Left lobe of liver (tissue), 2 donors: ENCODE results near the gene MT1M. TPM values are rescaled to one million over a fixed set of nuclear protein-coding genes. Genes with fewer than 3 reads are reported as not detected.
"Not testable (repeated sequence)": the region's sequence is repeated elsewhere in the genome, so short reads cannot be mapped to it uniquely, and the experiment has no call there.

Experiments
- ATAC-seq: fragments of 200-7000 bp; cut with Tn5 transposase; one replicate; pipeline ENCODE4 v1.9.1; 2020; ENCODE audit warnings: mild to moderate bottlenecking, moderate library complexity
- DNase-seq: peaks from one replicate; pipeline ENCODE4 v3.0.0-alpha.2; 2020; ENCODE audit warnings: low spot score
- total RNA-seq: library from RNA; stranded (reverse); gene quantifications from one replicate; pipeline ENCODE4 v1.2.1, GENCODE V29; 2021
- donor health status: DM: no; HTN: no; CAD: no; lungs with moderate emphysema.
- donor health status: DM: no; HTN: yes; CAD: no.

The MT1M gene
- total RNA-seq: 546 TPM

- ATAC-seq (peak; percentile 85), DNase-seq (peak; percentile 94)
These were observed at the start of gene MT1M for GRCh38 chr16:56632156-56632847. Gene MT1M (plus strand): TSS chr16:56632659. CDS start chr16:56632732, 73 bp downstream.

DNA sequence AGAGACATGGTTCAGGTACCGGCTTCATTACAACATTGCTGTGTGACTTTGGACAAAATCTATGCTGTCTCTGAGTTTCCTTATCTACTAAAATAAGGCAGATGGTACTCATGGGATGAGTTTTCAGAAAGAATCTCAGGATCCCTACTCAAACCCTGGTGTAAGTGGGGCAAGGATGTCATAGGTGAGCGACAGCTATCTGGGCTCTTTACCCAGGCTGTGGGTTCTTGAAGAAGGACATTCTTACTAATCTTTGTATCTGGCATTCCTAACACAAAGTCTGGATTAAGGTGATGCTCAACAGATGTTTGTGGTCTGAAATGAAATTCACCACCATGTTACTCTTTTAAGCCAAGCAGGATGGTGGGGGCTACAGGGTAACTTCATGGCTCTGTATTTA, 49.5 kb upstream of the MT1M start:
- not testable (repeated sequence) for ATAC-seq, DNase-seq

DNA sequence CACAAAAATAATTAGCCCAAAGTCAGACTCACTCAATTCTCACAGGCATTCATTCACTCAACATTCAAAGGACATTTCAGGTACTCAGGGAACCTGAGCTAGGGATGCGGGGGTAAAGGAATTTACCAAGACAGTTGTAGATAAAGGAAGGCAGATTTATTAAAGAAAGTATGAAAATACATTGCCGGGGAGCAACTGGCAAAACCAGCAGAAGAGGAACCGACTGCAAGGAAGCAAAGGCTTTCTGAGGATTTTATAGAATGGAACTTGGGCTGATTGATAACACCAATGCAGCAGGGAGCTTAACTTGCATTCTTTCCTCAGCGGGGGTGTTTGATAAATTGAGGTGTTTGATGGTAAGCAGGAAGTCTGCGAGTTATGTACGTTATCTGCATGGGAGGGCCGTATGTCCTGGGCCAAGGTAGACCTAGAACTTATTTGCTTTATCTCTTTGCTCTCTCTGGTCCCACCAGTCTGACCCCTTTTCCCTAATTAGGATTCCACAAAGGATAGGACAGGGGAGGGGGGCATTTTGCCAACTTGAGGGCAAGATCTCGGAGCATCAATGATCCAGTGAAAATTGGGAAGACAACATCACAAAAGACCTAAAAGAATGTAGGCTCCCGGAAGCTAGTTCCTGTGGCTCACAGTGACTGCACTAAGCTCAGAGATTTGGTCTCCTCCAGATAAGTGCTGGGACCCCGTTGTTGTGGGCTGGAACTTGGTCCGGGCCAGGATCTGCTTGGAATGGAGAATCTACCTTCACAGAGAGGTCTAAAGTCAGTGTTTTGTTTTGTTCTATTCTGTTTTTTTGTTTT, 48.9 kb upstream of the MT1M start:
- ATAC-seq (no peak), DNase-seq (no peak)

DNA sequence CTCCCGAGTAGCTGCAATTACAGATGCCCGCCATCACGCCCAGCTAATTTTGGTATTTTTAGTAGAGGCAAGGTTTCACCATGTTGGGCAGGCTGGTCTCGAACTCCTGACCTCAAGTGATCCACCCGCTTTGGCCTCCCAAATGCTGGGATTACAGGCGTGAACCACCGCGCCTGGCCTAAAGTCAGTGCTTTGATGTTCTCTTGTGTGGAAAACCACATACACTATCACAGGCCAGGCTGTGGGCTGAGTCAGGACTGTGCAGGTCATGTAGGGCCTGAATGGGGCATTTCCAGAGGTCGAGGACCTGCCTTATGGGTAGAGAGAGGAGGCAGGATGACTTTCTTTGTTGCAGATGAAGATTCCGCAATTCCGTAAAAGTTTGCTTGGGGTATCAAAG, 48.2 kb upstream of the MT1M start:
- no peak for DNase-seq
- no peak for ATAC-seq

GRCh38 chr16:56588781-56589140, 43.7 kb upstream of the MT1M start:
- DNase-seq: no peak
- no peak for ATAC-seq

- ATAC-seq (peak; percentile 64), DNase-seq (no peak)
These were observed 43.1 kb upstream of the MT1M start, which contains the start of gene MT3 for GRCh38 chr16:56589141-56590039. Gene MT3 (plus strand): TSS chr16:56589528. CDS start chr16:56589591, 63 bp downstream.

GRCh38 chr16:56591377-56592060, 40.9 kb upstream of the MT1M start:
- no peak for ATAC-seq
- DNase-seq: no peak

DNA sequence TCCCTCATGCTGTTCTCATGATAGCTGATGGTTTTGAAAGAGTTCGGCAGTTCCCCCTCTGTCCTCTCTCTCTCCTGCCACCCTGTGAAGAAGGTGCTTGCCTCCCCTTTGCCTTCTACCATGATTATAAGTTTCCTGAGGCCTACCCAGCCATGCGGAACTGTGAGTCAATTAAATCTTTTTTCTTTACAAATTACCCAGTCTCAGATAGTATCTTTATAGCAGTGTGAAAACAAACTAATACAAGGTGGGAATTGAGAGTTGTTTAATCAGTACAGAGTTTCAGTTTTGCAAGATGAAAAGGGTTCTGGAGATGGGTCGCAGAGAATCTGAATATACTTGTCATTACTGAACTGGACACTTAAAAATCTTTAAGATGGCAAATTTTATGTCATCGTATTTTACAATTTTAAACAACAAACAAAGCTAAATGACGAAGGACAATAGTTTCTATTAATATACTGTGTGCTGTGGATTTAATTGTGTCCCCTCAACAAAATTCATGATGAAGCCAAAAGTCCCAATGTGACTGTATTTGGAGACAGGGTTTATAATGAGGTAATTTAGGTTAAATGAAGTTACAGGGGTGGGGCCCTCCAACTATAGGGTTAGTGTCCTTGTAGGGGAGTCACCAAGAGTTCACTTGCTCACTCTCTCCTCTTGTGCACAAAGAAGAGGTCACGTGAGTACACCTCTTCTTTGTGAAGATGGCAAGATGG, 38.7 kb upstream of the MT1M start:
- ATAC-seq: no peak
- DNase-seq: no peak

GRCh38 chr16:56594292-56594619, 38.2 kb upstream of the MT1M start:
- ATAC-seq (no peak), DNase-seq (no peak)

- ATAC-seq: peak; percentile 81
- DNase-seq: no peak
These were observed 32.0 kb upstream of the MT1M start for GRCh38 chr16:56600398-56600999.

DNA sequence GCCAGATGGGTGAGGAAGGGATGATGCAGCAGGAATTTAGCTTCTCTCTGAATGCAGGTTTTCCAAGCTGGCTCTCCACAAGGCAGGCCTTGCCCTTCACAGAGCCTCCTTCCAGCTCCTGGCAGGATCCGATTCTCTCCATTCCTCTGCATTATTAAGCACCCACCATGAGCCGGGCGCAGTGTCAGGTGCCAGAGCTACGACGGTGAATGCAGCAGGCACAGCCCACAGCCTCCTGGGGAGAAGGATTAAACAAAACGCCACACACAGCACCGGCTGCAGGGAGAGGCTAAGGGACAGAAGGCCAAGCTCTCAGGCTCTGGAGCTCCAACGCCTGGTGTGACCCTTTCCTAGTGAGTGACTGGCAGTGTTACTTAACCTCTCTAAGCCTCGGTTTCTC, 31.1 kb upstream of the MT1M start:
- ATAC-seq: no peak
- DNase-seq: no peak

DNA sequence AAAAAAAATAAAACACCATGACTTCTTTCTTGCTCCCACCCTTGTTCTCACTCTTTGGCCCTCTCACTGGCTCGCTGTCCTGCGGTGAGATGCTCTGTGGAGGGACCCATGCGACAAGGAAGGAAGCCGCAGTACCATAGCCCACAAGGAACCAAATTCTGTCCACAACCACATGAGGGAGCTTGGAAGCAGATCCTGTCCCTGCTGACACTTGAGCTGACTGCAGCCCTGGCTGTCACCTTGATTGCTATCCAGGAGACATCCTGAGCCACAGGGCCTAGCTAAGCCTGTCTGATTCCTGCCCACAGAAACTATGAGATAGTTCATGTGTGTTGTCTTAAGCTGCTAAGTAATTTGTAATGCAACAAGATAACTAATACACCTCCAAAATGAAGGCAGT, 28.9 kb upstream of the MT1M start:
- no peak for DNase-seq

GRCh38 chr16:56604966-56605365, 27.5 kb upstream of the MT1M start:
- ATAC-seq (no peak), DNase-seq (no peak)

More for the DNA sequence above, 28.9 kb upstream of the MT1M start:
- peak; percentile 14 for ATAC-seq

DNA sequence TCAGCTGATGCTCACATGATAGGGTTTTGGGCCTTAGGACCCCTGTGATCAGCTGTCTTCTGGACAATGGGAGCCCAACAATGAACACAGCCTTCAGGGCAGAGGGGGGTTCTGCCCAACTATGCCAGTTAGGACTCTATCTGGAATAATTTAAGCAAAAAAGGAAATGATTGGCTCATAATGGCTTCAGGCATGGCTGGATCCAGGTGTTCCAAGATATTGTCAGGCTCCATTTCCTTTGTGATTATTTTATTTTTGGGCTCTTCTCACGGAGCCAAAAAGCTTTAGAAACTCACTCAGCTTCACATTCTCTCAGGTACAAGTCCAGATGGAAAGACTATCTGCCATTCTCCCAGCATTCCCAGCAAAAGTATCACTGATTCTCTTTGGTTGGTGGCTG, 27.0 kb upstream of the MT1M start:
- ATAC-seq: no peak
- no peak for DNase-seq

DNA sequence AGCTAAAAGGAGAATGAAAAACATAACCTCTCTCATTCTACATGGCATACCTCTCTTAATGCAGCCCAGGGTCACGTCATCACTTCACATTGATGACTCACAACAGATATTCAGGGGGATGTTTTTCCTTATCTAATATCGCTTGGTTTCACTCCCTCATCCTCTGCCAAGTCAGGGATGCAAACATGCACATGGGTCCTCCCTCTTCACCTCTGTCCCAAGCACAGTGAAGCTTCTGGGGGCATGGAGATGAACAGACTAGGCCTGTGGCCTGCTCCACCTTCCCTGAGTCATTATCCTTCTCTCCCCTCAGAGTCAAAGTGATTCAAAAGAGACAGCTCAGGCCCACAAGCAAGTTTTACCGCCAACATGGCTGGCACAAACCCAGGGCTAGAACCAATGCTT, 26.4 kb upstream of the MT1M start:
- ATAC-seq: no peak

GRCh38 chr16:56606476-56607108, 25.9 kb upstream of the MT1M start:
- ATAC-seq (peak; percentile 3), DNase-seq (no peak)

More for the DNA sequence above, 26.4 kb upstream of the MT1M start:
- DNase-seq: peak; percentile 65

- ATAC-seq: peak; percentile 4
- DNase-seq: peak; percentile 81
These were observed 25.3 kb upstream of the MT1M start for GRCh38 chr16:56607109-56607618.

DNA sequence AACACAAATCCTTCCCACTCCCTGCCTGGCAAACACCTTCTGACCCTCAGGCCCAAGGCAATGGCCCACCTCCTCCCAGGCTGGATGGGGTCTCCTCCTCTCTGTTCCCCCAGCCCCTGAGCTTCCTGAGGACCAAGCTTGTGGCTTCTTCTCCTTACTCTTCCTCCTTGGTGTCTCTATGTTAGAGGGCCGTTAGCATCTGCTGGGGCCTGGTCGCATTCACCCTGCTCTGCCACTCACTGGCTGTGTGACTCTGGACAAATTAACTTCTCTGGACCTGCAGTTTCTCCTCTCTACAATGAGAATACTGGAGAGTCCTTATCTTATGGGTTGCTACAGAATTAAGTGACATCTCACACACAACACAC, 24.8 kb upstream of the MT1M start:
- DNase-seq: no peak

More for the DNA sequence above, 24.8 kb upstream of the MT1M start:
- ATAC-seq: no peak
